NK-92 (cell line): ENCODE results near the gene SPX.

ENCODE experiments used
- DNase-seq: peaks from one replicate; lab custom pipeline; 2025; ENCODE audit not compliant: unreplicated experiment; lab: John Stamatoyannopoulos, UW

The SPX gene

GRCh38 chr12:21577516-21577915 is 51.4 kb downstream of the SPX start:
- no peak for DNase-seq

GRCh38 chr12:21580748-21581516 is 54.8 kb downstream of the SPX start:
- no peak for DNase-seq
